Activated CD8-positive, alpha-beta memory T cell treated with anti-CD3 and anti-CD28 coated beads for 48 hours (primary cell): ENCODE measurements around the gene PEAR1.

ENCODE experiments used
- DNase-seq, 3 experiments: peaks; one replicate each; pipeline ENCODE4 v3.0.0-alpha.2; 2020; ENCODE audit warnings: low read depth in 2 of 3, low spot score in 2 of 3

Gene PEAR1

GRCh38 chr1:156935505-156936128 lies 42.1 kb downstream of the PEAR1 start:
- no peak for DNase-seq

- DNase-seq, result no peak
Measured at GRCh38 chr1:156936191-156936590, 42.7 kb downstream of the PEAR1 start.

- no peak for DNase-seq
Measured at GRCh38 chr1:156936721-156937220, 43.3 kb downstream of the PEAR1 start.

- DNase-seq, result no peak
Measured at GRCh38 chr1:156937883-156938282, 44.4 kb downstream of the PEAR1 start.

- no peak for DNase-seq
Measured at GRCh38 chr1:156938813-156939212, 45.3 kb downstream of the PEAR1 start.

- DNase-seq, result no peak
Measured at GRCh38 chr1:156939786-156940334, 46.3 kb downstream of the PEAR1 start.

GRCh38 chr1:156941675-156942074 lies 48.2 kb downstream of the PEAR1 start:
- DNase-seq, result no peak

GRCh38 chr1:156942176-156942575 lies 48.7 kb downstream of the PEAR1 start:
- no peak for DNase-seq

GRCh38 chr1:156942576-156942975 lies 49.1 kb downstream of the PEAR1 start:
- no peak for DNase-seq

GRCh38 chr1:156943756-156944155 lies 50.2 kb downstream of the PEAR1 start:
- no peak for DNase-seq

GRCh38 chr1:156944268-156944667 lies 50.8 kb downstream of the PEAR1 start:
- DNase-seq, result no peak

GRCh38 chr1:156944848-156945247 lies 51.3 kb downstream of the PEAR1 start:
- DNase-seq, result no peak

- DNase-seq, result no peak
Measured at GRCh38 chr1:156945881-156946661, 52.6 kb downstream of the PEAR1 start.

GRCh38 chr1:156947127-156947526 lies 53.6 kb downstream of the PEAR1 start:
- DNase-seq, result no peak

- no peak for DNase-seq
Measured at GRCh38 chr1:156947818-156948525, 54.5 kb downstream of the PEAR1 start.

- no peak for DNase-seq
Measured at GRCh38 chr1:156948708-156949107, 55.2 kb downstream of the PEAR1 start.

- DNase-seq, result no peak
Measured at GRCh38 chr1:156949127-156949526, 55.6 kb downstream of the PEAR1 start.

GRCh38 chr1:156951371-156951770 lies 57.9 kb downstream of the PEAR1 start:
- DNase-seq, result no peak

GRCh38 chr1:156953571-156953970 lies 60.1 kb downstream of the PEAR1 start:
- no peak for DNase-seq

GRCh38 chr1:156956333-156956732 lies 62.8 kb downstream of the PEAR1 start:
- no peak for DNase-seq

- no peak for DNase-seq
Measured at GRCh38 chr1:156957634-156958033, 64.1 kb downstream of the PEAR1 start.

- DNase-seq, result no peak
Measured at GRCh38 chr1:156958247-156958714, 64.8 kb downstream of the PEAR1 start.
